H1 (cell line): Measurements from ENCODE around the gene FHL5. TPM values are rescaled to one million over a fixed set of nuclear protein-coding genes. Genes with fewer than 3 reads are reported as not detected.
A peak's percentile ranks its signal among the peaks of the same experiment; 100 is the strongest.

Source experiments
- CBX5 ChIP-seq: fragments of 300-800, 300-1000 bp; sonication (generic); IDR thresholded peaks from 2 replicates; pipeline ENCODE4 v1.7.1; 2016; ENCODE audit warnings: antibody characterized with exemption, low read length, low read depth
- EZH2 ChIP-seq: fragments of 200-600 bp; sonication (generic); IDR thresholded peaks from 2 replicates; pipeline ENCODE4 v1.7.1; 2012; ENCODE audit warnings: low read depth, mild to moderate bottlenecking, moderate library complexity, low read length, inconsistent platforms; ENCODE audit not compliant: severe bottlenecking
- POLR2AphosphoS5 ChIP-seq: IDR thresholded peaks from 2 replicates; pipeline ENCODE4 v1.6.1; 2011; ENCODE audit warnings: low read depth, low read length
- SIRT6 ChIP-seq: IDR thresholded peaks from one replicate; pipeline ENCODE4 v1.7.1; 2012; ENCODE audit warnings: low read length, inconsistent platforms
- TBP ChIP-seq: IDR thresholded peaks from 2 replicates; pipeline ENCODE4 v1.6.1; 2011; ENCODE audit warnings: low read depth, low read length, improper control_type of control experiment
- polyA plus RNA-seq, 7 experiments: library from polyadenylated mRNA; depleted of rRNA in 3 of 7; stranded (reverse) in 5 of 7; unstranded in 2 of 7; fragments of >200 nt in 5 of 7; fragments of 200-250 nt in 2 of 7; gene quantifications; 1 replicate in 5 of 7; 2 replicates in 1 of 7; 4 replicates in 1 of 7; pipeline versions ENCODE4 v1.2.1 to v1.2.3, GENCODE V29; 2011 to 2013; ENCODE audit warnings: missing spikeins in 2 of 7, mixed read lengths in 2 of 7
- total RNA-seq: library from RNA; stranded (reverse); fragmentation: NEBNext Ultra II Directional; extraction: Animal tissue kit (Norgen Biotek cat#: 25700); gene quantifications from 2 replicates; pipeline ENCODE4 v1.2.1, GENCODE V29; 2021
- TF ChIP-seq, protein P1 (sequence below): IDR thresholded peaks from 2 replicates; pipeline ENCODE4 v1.6.1; 2012; ENCODE audit warnings: inconsistent platforms
- TF ChIP-seq, protein P2 (sequence below): fragments of 300-600 bp; sonication (generic); IDR thresholded peaks from 2 replicates; pipeline ENCODE4 v1.7.1; 2012; ENCODE audit warnings: low read length, moderate library complexity, mild to moderate bottlenecking, inconsistent platforms; ENCODE audit not compliant: insufficient replicate concordance

FHL5 gene
- total and polyA plus RNA-seq, 2 of the 8 experiments (the other 6 are each of a cell fraction or from before 2014, with no cell fraction given), result not detected

GRCh38 chr6:96520171-96521115, 42.5 kb upstream of the FHL5 start (continued):
- TF ChIP-seq EZH2 (no peak), POLR2AphosphoS5 (peak; percentile 58; the same call in 1 of the 2 replicates), SIRT6 (no peak), CBX5 (no peak), TBP (no peak)
- TF ChIP-seq, protein P1, sequence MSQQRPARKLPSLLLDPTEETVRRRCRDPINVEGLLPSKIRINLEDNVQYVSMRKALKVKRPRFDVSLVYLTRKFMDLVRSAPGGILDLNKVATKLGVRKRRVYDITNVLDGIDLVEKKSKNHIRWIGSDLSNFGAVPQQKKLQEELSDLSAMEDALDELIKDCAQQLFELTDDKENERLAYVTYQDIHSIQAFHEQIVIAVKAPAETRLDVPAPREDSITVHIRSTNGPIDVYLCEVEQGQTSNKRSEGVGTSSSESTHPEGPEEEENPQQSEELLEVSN, result no peak
- TF ChIP-seq, protein P2, sequence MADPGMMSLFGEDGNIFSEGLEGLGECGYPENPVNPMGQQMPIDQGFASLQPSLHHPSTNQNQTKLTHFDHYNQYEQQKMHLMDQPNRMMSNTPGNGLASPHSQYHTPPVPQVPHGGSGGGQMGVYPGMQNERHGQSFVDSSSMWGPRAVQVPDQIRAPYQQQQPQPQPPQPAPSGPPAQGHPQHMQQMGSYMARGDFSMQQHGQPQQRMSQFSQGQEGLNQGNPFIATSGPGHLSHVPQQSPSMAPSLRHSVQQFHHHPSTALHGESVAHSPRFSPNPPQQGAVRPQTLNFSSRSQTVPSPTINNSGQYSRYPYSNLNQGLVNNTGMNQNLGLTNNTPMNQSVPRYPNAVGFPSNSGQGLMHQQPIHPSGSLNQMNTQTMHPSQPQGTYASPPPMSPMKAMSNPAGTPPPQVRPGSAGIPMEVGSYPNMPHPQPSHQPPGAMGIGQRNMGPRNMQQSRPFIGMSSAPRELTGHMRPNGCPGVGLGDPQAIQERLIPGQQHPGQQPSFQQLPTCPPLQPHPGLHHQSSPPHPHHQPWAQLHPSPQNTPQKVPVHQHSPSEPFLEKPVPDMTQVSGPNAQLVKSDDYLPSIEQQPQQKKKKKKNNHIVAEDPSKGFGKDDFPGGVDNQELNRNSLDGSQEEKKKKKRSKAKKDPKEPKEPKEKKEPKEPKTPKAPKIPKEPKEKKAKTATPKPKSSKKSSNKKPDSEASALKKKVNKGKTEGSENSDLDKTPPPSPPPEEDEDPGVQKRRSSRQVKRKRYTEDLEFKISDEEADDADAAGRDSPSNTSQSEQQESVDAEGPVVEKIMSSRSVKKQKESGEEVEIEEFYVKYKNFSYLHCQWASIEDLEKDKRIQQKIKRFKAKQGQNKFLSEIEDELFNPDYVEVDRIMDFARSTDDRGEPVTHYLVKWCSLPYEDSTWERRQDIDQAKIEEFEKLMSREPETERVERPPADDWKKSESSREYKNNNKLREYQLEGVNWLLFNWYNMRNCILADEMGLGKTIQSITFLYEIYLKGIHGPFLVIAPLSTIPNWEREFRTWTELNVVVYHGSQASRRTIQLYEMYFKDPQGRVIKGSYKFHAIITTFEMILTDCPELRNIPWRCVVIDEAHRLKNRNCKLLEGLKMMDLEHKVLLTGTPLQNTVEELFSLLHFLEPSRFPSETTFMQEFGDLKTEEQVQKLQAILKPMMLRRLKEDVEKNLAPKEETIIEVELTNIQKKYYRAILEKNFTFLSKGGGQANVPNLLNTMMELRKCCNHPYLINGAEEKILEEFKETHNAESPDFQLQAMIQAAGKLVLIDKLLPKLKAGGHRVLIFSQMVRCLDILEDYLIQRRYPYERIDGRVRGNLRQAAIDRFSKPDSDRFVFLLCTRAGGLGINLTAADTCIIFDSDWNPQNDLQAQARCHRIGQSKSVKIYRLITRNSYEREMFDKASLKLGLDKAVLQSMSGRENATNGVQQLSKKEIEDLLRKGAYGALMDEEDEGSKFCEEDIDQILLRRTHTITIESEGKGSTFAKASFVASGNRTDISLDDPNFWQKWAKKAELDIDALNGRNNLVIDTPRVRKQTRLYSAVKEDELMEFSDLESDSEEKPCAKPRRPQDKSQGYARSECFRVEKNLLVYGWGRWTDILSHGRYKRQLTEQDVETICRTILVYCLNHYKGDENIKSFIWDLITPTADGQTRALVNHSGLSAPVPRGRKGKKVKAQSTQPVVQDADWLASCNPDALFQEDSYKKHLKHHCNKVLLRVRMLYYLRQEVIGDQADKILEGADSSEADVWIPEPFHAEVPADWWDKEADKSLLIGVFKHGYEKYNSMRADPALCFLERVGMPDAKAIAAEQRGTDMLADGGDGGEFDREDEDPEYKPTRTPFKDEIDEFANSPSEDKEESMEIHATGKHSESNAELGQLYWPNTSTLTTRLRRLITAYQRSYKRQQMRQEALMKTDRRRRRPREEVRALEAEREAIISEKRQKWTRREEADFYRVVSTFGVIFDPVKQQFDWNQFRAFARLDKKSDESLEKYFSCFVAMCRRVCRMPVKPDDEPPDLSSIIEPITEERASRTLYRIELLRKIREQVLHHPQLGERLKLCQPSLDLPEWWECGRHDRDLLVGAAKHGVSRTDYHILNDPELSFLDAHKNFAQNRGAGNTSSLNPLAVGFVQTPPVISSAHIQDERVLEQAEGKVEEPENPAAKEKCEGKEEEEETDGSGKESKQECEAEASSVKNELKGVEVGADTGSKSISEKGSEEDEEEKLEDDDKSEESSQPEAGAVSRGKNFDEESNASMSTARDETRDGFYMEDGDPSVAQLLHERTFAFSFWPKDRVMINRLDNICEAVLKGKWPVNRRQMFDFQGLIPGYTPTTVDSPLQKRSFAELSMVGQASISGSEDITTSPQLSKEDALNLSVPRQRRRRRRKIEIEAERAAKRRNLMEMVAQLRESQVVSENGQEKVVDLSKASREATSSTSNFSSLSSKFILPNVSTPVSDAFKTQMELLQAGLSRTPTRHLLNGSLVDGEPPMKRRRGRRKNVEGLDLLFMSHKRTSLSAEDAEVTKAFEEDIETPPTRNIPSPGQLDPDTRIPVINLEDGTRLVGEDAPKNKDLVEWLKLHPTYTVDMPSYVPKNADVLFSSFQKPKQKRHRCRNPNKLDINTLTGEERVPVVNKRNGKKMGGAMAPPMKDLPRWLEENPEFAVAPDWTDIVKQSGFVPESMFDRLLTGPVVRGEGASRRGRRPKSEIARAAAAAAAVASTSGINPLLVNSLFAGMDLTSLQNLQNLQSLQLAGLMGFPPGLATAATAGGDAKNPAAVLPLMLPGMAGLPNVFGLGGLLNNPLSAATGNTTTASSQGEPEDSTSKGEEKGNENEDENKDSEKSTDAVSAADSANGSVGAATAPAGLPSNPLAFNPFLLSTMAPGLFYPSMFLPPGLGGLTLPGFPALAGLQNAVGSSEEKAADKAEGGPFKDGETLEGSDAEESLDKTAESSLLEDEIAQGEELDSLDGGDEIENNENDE, result no peak
